Brain microvascular endothelial cell (primary cell): ENCODE results near the gene ING4.

ENCODE experiments used
- DNase-seq: peaks from one replicate; pipeline ENCODE4 v3.0.0-alpha.2; 2020
- H3K27ac ChIP-seq: fragments of 250-450 bp; sonication (Bioruptor Pico); 2 replicates; pipeline ENCODE4 v1.5.1; 2020; ENCODE audit warnings: mild to moderate bottlenecking, moderate library complexity
- H3K27me3 ChIP-seq: fragments of 250-450 bp; sonication (Bioruptor Pico); replicated peaks from 2 replicates; pipeline ENCODE4 v1.5.1; 2020; ENCODE audit warnings: mild to moderate bottlenecking
- H3K36me3 ChIP-seq: fragments of 250-450 bp; sonication (Bioruptor Pico); replicated peaks from 2 replicates; pipeline ENCODE4 v1.5.1; 2020; ENCODE audit warnings: mild to moderate bottlenecking
- H3K4me3 ChIP-seq: 2 replicates; pipeline ENCODE4 v1.5.1; 2011; ENCODE audit warnings: low read depth, mild to moderate bottlenecking, control low read depth, low read length, moderate library complexity
- in situ Hi-C: cut with HindIII; loops from 2 replicates; pipeline ENCODE4 v1.10.0; 2017; ENCODE audit warnings: low sequenced_read_pairs, low pct_ligation_motif_present
- TF ChIP-seq, protein P1 (sequence below): IDR thresholded peaks from 2 replicates; pipeline ENCODE4 v1.5.1; 2011; ENCODE audit warnings: low read depth, mild to moderate bottlenecking, moderate library complexity, low read length, control low read depth, inconsistent platforms; ENCODE audit errors: missing control alignments

ING4 gene

DNA sequence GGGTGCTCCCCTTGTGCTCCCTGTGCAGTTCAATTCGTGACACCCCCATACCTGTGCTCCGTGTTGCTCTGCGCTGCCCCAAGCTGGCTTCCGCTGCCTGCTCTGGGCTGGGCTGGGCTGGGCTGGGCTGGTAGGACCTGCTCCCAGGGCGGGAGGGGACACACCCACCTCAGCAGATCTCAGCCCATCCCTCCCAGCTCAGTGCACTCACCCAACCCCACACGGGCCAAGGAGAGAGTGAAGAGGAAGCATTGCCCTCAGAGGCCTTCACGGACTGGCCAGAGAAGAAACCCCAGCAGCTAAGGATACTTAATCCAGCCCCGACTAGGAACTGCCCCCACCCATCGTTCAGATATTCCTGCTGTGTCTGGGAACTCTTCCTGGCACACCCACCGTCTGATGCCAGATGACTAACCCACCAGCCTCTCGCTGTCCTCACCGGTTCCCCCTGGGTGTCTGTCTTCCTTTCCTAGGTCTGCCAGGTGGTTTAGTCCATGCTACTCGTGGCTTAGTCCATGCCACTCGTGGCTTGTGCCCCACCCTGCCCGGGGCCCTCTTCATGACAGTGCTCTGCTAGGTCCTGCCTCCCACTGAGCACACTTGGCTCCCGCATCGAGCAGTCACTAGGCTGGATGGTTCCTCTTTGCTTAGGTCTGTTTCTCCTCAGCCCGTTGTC lies 26.9 kb downstream of the ING4 start, which contains the start of gene LPAR5:
Gene LPAR5 (minus strand): TSS at position 104 of the 676 bp plus-strand sequence. CDS start 14,711 bp downstream, outside the sequence.
- H3K27ac ChIP-seq: no peak within 1 kb of the TSS
- no peak within 1 kb of the TSS for H3K4me3 ChIP-seq
- H3K36me3 ChIP-seq: no peaks in the 10 kb centered on the region
- in situ Hi-C loops: no loop called here
- DNase-seq: peak; percentile 12
- TF ChIP-seq, protein P1, sequence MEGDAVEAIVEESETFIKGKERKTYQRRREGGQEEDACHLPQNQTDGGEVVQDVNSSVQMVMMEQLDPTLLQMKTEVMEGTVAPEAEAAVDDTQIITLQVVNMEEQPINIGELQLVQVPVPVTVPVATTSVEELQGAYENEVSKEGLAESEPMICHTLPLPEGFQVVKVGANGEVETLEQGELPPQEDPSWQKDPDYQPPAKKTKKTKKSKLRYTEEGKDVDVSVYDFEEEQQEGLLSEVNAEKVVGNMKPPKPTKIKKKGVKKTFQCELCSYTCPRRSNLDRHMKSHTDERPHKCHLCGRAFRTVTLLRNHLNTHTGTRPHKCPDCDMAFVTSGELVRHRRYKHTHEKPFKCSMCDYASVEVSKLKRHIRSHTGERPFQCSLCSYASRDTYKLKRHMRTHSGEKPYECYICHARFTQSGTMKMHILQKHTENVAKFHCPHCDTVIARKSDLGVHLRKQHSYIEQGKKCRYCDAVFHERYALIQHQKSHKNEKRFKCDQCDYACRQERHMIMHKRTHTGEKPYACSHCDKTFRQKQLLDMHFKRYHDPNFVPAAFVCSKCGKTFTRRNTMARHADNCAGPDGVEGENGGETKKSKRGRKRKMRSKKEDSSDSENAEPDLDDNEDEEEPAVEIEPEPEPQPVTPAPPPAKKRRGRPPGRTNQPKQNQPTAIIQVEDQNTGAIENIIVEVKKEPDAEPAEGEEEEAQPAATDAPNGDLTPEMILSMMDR: no peak
- no peaks in the 10 kb centered on the region for H3K27me3 ChIP-seq

DNA sequence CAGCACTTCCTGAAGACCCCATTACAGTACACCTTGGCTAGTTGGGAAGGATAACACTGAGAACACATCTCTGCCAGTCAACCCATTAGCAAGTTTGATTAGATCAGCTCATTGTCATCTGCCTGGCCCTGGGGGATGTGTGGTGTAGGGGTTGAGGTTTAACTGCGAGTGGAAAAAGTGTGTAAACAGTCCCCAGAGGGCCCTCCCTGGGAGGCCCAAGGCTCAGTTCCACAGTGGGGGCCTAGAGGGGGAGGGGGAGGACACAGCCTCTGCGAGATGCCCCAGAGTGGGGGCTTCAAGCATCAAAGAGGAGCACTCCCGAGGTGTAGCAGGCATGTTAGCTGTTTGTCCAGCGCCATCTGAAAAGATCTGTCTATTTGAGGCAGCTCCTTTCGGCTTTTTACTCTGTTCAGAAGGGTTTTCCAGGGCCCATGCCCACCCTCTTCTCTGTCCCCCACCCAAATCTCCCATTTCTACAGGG lies 27.5 kb downstream of the ING4 start:
- TF ChIP-seq, protein P1: no peak
- in situ Hi-C loops: no loop called here
- no peak for DNase-seq
- Histone ChIP-seq H3K36me3 (no peaks in the 10 kb centered on the region), H3K27me3 (no peaks in the 10 kb centered on the region), H3K27ac (no peak overlapping the region), H3K4me3 (no peak overlapping the region)

DNA sequence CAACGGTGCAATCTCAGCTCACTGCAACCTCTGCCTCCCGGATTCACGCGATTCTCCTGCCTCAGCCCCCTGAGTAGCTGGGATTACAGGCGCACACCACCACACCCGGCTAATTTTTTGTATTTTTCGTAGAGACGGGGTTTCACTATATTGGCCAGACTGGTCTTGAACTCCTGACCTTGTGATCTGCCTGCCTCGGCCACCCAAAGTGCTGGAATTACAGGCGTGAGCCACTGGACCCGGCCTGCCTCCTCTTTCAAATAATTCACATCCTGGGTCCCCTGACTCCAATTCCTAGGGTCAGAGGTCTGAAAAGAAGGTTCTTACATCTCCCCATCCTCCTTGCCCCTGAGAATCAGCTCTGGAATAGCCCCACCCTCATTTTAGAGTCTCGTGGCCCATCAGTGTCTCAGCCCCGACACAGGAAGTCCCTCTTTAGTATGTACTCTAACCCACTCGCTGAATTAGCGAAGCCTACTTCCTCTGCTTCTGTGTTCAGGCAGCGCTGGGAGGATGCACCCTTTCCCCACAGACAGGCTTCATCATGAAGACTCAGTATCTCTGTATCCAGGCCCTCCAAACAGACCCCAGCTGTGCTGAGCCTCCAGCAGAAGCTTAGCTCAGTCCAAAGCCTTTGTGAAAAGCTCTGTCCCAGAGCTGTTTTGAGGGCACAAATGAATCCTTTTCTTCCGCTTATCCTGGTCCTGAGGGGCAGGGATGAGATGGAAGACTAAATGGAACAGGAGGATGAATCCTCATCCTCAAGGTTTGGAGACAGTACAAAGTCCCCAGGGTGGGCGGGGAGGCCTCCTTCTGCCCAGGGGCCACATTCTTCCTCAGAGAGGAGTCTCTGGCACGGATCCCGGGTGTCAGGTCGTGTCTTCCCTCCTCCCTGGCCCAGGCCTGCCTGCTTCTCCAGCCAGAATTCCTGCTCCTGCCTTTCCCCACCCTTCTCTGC lies 30.6 kb downstream of the ING4 start:
- H3K27ac ChIP-seq: no peak overlapping the region
- in situ Hi-C loops: no loop called here
- H3K4me3 ChIP-seq: no peak overlapping the region
- DNase-seq: no peak
- no peaks in the 10 kb centered on the region for H3K36me3 ChIP-seq
- TF ChIP-seq, protein P1: no peak
- no peaks in the 10 kb centered on the region for H3K27me3 ChIP-seq

DNA sequence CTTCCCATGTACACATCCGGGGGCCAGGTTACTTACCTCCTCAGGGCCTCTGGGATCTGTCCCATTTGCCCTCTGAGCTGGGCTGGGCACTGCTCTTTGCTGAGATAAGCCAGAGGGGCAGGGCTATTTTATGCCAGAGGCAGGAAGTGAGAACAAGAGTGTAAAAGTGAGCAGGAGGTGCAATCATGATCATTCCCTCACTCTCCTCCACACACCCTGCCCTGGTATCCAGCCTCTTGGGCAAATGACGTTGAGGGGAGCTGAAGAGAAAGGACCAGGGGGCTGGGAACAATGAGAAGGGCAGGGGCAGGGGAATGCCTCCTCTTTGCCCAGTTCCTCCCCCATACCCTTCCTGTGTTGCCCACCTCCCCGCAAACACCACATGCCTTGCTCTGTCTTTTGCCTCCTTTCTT lies 31.4 kb downstream of the ING4 start:
- no peak overlapping the region for H3K27ac ChIP-seq
- TF ChIP-seq, protein P1: no peak
- H3K36me3 ChIP-seq: no peaks in the 10 kb centered on the region
- DNase-seq: no peak
- in situ Hi-C loops: no loop called here
- no peak overlapping the region for H3K4me3 ChIP-seq
- no peaks in the 10 kb centered on the region for H3K27me3 ChIP-seq

DNA sequence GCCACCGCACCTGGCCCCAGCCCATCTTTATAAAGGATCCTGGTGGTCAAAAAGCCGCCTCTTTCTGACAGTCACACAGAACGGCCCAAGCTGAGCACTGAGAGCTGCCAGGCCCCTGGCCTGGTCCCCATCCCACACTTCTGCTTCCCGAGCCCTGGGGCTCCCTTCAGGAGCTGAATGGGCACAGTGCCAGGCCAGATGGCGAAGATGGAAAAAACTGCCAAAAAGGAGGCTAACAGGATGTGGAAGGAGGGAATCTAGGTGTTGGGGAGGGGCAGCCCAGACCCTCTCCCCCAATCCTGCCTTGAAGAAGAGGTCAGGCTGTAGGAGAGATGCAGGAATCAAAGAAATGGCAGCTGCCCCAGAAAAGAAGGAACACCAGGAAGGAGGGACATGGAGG lies 32.2 kb downstream of the ING4 start:
- DNase-seq: no peak
- Histone ChIP-seq H3K27ac (no peak overlapping the region), H3K36me3 (no peaks in the 10 kb centered on the region), H3K4me3 (no peak overlapping the region), H3K27me3 (no peaks in the 10 kb centered on the region)
- in situ Hi-C loops: no loop called here
- TF ChIP-seq, protein P1: no peak
